SKM-1 treated with dmso at 0.1 percent for 144 hours (cell line): Measurements from ENCODE around the gene XK.
"Not testable (repeated sequence)": the region's sequence is repeated elsewhere in the genome, so short reads cannot be mapped to it uniquely, and the experiment has no call there.

Source experiments
- DNase-seq: peaks from one replicate; lab custom pipeline; 2025; ENCODE audit not compliant: unreplicated experiment; lab: John Stamatoyannopoulos, UW

Gene XK

DNA sequence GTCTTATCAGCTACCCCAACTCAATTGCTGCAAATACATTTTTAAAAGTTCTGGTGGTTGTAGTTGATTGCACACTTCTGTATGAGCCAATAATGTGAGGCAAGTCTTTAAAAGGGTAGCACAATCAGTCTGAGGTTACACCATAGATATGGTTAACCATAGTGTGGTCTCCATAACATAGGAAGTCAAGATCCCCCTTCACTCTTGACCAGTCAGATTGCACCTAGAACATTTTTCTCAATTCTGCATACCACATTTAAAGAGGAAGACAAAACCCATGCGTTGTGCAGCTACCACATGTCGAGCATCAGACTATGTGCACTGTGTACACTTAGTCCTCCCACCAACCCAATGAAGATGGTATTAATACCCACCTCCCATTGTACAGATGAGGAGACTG, 67.8 kb downstream of the XK start:
- DNase-seq = peak; percentile 92

DNA sequence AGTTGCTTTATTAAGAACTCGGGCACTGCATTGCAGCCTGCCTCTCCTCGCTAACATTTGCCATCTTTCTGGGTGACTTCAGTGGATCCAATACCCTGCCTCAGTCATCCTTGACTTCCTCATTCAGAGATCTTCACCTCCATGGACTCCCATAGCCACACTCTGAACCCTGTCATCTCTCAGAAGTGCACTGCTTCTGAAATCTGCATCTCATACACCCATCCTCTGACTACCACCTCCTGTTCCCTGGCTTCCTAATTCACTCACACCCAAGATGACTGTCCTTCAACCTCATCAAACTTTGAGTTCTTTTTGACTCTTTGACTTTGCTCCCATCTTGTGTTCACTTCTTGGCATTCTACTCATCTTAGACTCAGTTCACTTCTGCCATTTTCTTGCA, 68.9 kb downstream of the XK start:
- DNase-seq = no peak

DNA sequence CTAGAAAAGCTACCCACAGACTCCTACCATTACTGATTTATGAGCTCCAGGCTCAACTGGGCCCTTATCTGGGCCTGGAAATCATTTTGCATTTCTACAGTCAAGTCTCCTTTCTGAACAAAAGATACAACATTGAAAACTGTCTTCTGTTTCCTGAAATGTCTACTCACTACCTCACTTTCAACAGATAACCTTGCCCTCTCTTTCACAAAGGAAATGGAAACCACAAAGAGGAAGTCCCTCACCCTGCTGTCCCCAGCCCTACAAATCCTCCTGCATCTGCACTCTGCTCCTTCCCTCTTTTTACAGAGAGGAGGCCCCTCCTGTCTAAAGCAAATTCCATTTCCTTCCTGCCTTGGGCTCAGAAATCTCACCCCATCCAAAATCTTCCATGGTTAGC, 69.4 kb downstream of the XK start:
- DNase-seq = peak; percentile 80

DNA sequence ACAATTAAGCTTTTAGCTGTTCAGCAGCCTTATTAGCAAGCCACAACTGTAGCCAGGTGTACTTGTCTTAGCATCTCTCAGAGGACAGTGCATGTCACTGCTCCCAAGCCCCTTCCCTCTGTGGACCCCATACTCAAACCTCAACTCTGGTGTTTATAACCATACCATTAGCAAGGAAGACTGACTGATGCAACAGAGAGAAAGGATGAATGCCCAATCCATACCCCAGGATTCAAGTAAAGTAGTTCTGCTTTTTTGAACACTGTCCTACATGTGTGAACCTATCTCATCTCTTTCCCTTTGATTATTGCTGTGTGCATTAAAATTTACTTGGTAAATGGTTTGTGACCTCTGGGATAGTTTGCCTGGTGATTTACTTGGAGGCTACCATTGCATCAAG, 71.5 kb downstream of the XK start:
- DNase-seq = no peak

DNA sequence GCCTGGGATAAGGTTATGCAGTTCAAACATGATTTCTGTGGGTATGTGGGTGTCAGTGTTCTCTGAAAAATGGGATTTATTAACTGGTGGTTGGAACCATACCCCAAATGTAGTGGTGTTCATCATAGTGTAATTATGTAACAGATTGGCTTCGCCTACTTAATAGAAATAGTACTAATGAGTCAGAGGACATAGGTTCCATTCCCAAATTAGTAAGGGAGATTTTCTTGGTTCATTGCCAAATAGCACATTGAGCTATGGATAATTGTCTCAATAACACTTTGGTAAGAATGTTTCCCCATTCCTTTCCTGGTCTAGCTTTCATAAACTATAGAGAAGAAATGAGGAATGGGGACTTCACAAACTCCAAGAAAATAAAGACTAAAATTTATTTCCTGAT, 73.8 kb downstream of the XK start:
- DNase-seq = no peak

DNA sequence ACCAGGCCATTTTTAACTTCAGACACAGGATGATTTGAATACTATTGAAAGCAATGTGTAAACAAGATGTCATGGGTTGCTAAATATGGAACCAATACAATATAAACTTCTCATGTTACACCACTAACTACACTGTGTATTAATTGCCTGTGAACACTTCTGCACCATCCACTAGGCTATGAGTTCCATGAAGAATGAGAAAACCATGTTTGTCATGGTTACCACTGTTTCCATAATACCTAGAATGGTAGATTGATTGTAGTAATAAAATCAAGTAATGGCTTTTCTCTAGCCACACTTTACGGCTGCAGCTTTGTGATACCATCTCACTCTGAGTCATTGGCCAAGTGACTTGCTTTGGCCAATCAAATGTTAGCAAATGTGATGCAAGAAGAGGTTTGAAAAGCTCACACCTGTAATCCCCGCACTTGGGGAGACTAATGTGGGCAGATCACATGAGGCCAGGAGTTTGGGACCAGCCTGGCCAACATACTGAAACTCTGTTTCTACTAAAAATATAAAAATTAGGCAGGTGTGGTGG, 74.4 kb downstream of the XK start:
- no peak for DNase-seq

DNA sequence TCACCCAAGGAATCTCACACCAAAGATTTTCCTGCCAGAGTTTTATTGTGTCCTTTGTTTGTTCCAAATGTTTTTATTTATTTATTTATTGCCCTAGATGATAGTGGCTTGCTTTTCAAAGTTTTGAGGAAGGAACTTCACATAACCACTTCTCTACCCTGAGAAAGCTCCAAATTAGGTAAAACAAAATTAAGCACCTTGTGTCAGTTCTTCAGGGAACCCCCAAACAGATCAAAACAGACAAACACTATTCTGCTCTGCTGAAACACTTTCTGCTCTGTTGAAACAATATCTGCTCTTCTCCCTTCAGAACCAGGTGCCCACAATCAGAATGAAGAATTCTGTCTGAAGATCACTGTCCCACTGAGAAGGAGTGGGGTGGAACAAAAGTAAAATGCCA, 77.8 kb downstream of the XK start:
- no peak for DNase-seq

DNA sequence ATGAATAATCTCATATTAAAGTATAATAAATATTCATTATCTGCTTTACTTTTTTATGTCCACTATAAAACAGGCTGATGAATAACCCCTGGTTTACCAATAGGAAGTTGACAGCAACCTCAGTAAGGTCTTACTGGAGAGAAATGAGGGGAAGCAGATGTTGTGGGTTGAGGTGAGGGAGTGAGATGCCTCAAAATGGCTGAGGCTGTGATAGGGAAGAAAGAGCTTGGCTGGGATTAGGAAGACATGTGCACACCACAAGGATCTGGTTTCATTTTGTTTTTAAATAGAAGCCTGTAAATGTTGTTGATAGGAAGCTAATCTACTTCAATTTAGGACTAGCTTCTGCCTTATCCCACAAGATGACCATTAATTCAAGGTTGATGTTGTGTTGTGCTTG, 79.9 kb downstream of the XK start:
- peak; percentile 52 for DNase-seq

DNA sequence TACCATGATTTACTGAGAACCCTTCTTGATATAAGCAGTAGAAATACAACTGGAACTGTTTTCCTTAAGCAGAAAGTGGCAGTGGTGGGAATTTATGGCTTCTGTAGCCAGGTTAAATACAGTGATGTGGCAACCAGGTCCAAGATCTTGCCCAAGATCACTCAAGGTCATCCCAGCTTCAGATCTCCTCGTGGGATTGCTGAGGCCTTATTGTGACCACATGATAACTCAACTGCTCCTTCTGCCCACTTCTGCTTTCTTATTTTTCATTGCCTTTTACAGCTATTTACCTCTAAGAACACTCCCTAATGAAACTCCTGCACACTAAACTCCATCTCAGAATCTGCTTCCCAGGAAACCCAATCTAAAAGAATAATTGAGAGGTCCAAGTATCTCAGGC, 81.8 kb downstream of the XK start:
- DNase-seq = peak; percentile 45

DNA sequence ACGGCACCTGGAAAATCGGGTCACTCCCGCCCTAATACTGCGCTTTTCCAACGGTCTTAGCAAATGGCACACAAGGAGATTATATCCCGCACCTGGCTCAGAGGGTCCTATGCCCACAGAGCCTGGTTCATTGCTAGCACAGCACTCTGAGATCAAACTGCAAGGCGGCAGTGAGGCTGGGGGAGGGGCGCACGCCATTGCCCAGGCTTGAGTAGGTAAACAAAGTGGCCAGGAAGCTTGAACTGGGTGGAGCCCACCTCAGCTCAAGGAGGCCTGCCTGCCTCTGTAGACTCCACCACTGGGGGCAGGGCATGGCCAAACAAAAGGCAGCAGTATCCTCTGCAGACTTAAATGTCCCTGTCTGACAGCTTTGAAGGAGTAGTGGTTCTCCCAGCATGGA, 83.3 kb downstream of the XK start:
- not testable (repeated sequence) for DNase-seq

DNA sequence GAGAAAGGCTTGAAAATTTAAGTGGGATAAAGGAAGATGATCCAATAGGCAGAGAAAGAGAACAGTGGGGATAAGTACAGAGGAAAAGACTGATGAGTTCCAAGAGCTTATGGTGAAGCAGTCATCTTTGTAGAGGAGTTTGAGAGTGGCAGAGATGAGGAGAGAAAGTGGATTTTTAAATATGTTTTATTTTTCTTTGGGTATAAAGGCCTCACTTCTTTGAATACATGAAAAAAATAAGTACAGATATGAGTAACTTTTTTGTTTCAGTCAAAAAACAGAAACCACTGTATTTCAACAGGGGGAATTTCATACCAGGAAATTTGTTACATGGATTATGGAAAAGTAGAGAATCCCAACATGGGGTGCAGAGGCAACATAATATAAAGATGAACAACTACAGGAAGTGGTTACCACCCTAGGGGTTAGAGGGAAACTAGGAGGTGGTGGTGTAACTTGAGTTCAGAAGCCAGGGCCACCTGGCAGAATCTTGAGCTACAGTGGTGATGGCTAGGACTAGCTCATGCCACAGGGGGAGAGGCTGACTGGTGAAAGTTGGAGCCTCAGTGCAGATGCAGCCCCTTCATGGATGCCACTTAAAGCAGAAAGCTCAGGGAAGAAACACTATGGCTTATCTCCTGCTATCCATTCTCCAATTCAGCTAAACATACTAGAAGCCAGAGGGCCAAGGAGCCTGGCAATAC, 90.8 kb downstream of the XK start:
- DNase-seq = no peak

DNA sequence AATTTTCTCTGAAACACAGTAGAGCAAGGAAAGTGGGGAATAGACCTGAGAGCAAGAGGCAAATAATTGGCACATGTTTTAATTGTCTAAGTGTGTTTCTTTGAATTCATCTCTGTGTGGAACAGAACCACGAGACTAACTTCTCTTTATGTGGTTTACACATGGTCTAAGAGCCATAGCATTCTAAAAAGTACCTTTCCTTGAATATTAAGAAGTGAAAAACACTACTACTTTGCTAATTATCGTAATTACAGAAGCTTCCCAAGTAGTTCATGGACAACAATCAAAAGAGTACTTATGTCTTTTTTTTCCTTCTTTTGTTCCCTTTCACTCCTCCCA, 91.4 kb downstream of the XK start:
- no peak for DNase-seq

DNA sequence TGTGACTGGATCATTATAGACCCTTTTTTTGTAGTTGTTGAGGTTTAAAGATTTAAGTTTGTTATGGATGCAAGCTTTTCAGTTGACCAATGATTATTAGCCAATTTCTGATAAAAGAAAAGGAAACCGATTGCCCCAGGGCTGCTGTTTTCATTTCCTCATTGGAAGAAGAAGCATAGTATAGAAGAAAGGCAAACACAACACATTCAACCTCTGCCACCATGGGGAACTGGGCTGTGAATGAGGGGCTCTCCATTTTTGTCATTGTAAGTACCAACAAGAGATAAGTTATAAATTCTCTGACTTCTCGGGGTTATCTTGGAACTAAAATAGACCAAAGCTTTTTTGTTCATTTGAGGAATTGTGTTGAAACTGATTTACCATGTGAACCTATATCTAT, 94.3 kb downstream of the XK start, which contains the start of gene CYBB:
Gene CYBB (plus strand): TSS at position 203 of the 400 bp plus-strand sequence. CDS start 19 bp downstream, at position 222.
- DNase-seq = no peak

DNA sequence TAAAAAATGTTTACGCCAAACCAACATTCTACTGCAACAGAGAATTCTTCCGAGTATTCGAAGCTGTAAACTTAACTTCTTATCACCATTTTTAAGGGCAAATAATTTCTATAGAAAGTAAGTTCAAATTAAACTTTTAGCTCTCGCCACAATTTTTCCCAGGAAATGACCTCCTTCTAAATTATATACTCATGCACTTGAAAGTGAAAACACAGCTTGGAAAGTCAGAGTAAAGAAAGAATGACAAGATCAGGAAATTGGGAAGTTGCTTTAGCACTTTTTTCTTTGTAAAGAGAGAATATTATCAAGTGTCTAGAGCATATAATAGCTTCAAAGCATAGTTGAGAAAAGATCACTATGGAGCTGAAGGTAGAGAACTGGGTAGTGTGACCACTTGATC, 95.5 kb downstream of the XK start:
- no peak for DNase-seq
